H1 (cell line): ENCODE data around the gene SIX6. TPM values are rescaled to one million over a fixed set of nuclear protein-coding genes. Genes with fewer than 3 reads are reported as not detected.

Experiments used
- CTCF ChIA-PET: fragments of 300-600 bp; sonication (Branson Sonifier 250); formaldehyde crosslinking; loops from one replicate; lab custom pipeline; 2021; ENCODE audit not compliant: partially characterized antibody; lab: Charles Lee
- POLR2A ChIA-PET: fragments of 300-600 bp; sonication (Branson Sonifier 250); formaldehyde crosslinking; loops from one replicate; lab custom pipeline; 2021; ENCODE audit warnings: inconsistent platforms; ENCODE audit not compliant: partially characterized antibody; lab: Charles Lee
- DNase-seq, 2 experiments: peaks; one replicate each; pipeline versions ENCODE4 v3.0.0 to v3.0.0-alpha.2; 2010 to 2022; ENCODE audit warnings: low spot score in 2 of 2, low read depth in 1 of 2, mixed read lengths in 1 of 2
- FAIRE-seq: peaks from 2 replicates; lab custom pipeline; 2011; peaks lifted over from hg19 to GRCh38; lab: Jason Lieb, UNC
- H2AFZ ChIP-seq: 2 replicates; pipeline ENCODE4 v1.8.1; 2012; ENCODE audit warnings: low read length, inconsistent platforms
- H2AK5ac ChIP-seq: 2 replicates; pipeline ENCODE4 v1.6.1; 2013; ENCODE audit warnings: low read depth, low read length
- H2BK120ac ChIP-seq: replicated peaks from 2 replicates; pipeline ENCODE3; 2013; ENCODE audit warnings: low read depth, low read length, inconsistent platforms
- H2BK12ac ChIP-seq: 2 replicates; pipeline ENCODE4 v1.6.1; 2013; ENCODE audit warnings: low read depth, low read length
- H2BK15ac ChIP-seq: 2 replicates; pipeline ENCODE4 v1.6.1; 2013; ENCODE audit warnings: low read length
- H2BK20ac ChIP-seq: 2 replicates; pipeline ENCODE4 v1.6.1; 2013; ENCODE audit warnings: low read length
- H2BK5ac ChIP-seq: 2 replicates; pipeline ENCODE4 v1.6.1; 2013; ENCODE audit warnings: low read depth, low read length
- H3K14ac ChIP-seq: 2 replicates; pipeline ENCODE4 v1.6.1; 2013; ENCODE audit warnings: inconsistent platforms; ENCODE audit not compliant: insufficient read length
- H3K18ac ChIP-seq: 2 replicates; pipeline ENCODE4 v1.6.1; 2013; ENCODE audit warnings: low read length; ENCODE audit errors: extremely low read depth
- H3K23ac ChIP-seq: 2 replicates; pipeline ENCODE4 v1.6.1; 2013; ENCODE audit warnings: inconsistent platforms; ENCODE audit not compliant: insufficient read length
- H3K23me2 ChIP-seq: 2 replicates; pipeline ENCODE4 v1.6.1; 2013; ENCODE audit warnings: low read depth, low read length
- H3K27ac ChIP-seq: 2 replicates; pipeline ENCODE4 v1.6.1; 2011; ENCODE audit warnings: low read depth, low read length, inconsistent platforms
- H3K27me3 ChIP-seq, 4 experiments: replicated peaks in 1 of 4; 1 replicate in 1 of 4; 2 replicates in 3 of 4; pipeline versions ENCODE4 v1.6.1 to v1.8.1; 2011 to 2013; ENCODE audit warnings: low read length in 3 of 4, mild to moderate bottlenecking in 3 of 4, inconsistent platforms in 2 of 4, mixed read lengths in 2 of 4, moderate library complexity in 1 of 4; ENCODE audit not compliant: control insufficient read depth in 3 of 4, insufficient read depth in 3 of 4; ENCODE audit errors: extremely low read depth in 1 of 4
- H3K36me3 ChIP-seq, 4 experiments: 2 replicates each; pipeline versions ENCODE4 v1.6.1 to v1.8.1; 2011 to 2013; ENCODE audit warnings: mild to moderate bottlenecking in 4 of 4, low read length in 3 of 4, moderate library complexity in 2 of 4, control low read depth in 1 of 4, inconsistent platforms in 1 of 4; ENCODE audit not compliant: insufficient read depth in 4 of 4, control insufficient read depth in 2 of 4
- H3K4ac ChIP-seq: replicated peaks from 2 replicates; pipeline ENCODE3; 2013; ENCODE audit warnings: low read length, low read depth, mixed read lengths, inconsistent platforms; ENCODE audit not compliant: insufficient read length
- H3K4me1 ChIP-seq, 4 experiments: replicated peaks in 1 of 4; 1 replicate in 1 of 4; 2 replicates in 3 of 4; pipeline versions ENCODE4 v1.6.1 to v1.8.1; 2011 to 2013; ENCODE audit warnings: low read length in 3 of 4, inconsistent platforms in 2 of 4, mixed read lengths in 1 of 4; ENCODE audit not compliant: insufficient read depth in 4 of 4, control insufficient read depth in 3 of 4
- H3K4me2 ChIP-seq, 2 experiments: 2 replicates each; pipeline versions ENCODE4 v1.6.1 to v1.8.1; 2011 to 2013; ENCODE audit warnings: low read depth in 2 of 2, low read length in 2 of 2, control low read depth in 1 of 2, inconsistent platforms in 1 of 2, mild to moderate bottlenecking in 1 of 2; ENCODE audit not compliant: insufficient read depth in 1 of 2
- H3K4me3 ChIP-seq, 4 experiments: fragments of 200-600, 300-600 bp in 1 of 4; sonication (generic), shearing (Covaris generic), sonication (Bioruptor Twin) in 1 of 4; 2 replicates each; pipeline versions ENCODE4 v1.5.1 to v1.8.1; 2011 to 2016; ENCODE audit warnings: low read length in 4 of 4, low read depth in 3 of 4, control low read depth in 2 of 4, inconsistent platforms in 2 of 4, mild to moderate bottlenecking in 2 of 4, mixed read lengths in 1 of 4, moderate library complexity in 1 of 4; ENCODE audit not compliant: insufficient read depth in 2 of 4; ENCODE audit errors: extremely low read depth in 1 of 4
- H3K56ac ChIP-seq: replicated peaks from 2 replicates; pipeline ENCODE3; 2013; ENCODE audit warnings: low read depth, mild to moderate bottlenecking, mixed read lengths, low read length, inconsistent platforms; ENCODE audit not compliant: insufficient read length
- H3K79me1 ChIP-seq: 2 replicates; pipeline ENCODE4 v1.6.1; 2013; ENCODE audit warnings: low read depth, low read length, control low read depth
- H3K79me2 ChIP-seq, 2 experiments: 2 replicates each; pipeline versions ENCODE4 v1.6.1 to v1.8.1; 2012 to 2013; ENCODE audit warnings: low read length in 2 of 2, mild to moderate bottlenecking in 2 of 2, inconsistent platforms in 1 of 2; ENCODE audit not compliant: insufficient read depth in 2 of 2, control insufficient read depth in 1 of 2
- H3K9ac ChIP-seq, 4 experiments: replicated peaks in 1 of 4; 1 replicate in 1 of 4; 2 replicates in 3 of 4; pipeline versions ENCODE4 v1.6.1 to v1.8.1; 2011 to 2013; ENCODE audit warnings: low read depth in 3 of 4, low read length in 3 of 4, control low read depth in 2 of 4, mild to moderate bottlenecking in 2 of 4, moderate library complexity in 2 of 4, inconsistent platforms in 1 of 4; ENCODE audit errors: extremely low read depth in 1 of 4
- H3K9me3 ChIP-seq, 2 experiments: 2 replicates each; pipeline versions ENCODE4 v1.6.1 to v1.8.1; 2012 to 2013; ENCODE audit warnings: mild to moderate bottlenecking in 2 of 2, moderate library complexity in 2 of 2, control low read depth in 1 of 2, inconsistent platforms in 1 of 2, low read depth in 1 of 2, low read length in 1 of 2, mixed read lengths in 1 of 2; ENCODE audit not compliant: insufficient read depth in 2 of 2
- H4K20me1 ChIP-seq, 2 experiments: replicated peaks in 1 of 2; 2 replicates each; pipeline versions ENCODE3 to v1.8.1; 2011 to 2013; ENCODE audit warnings: inconsistent platforms in 2 of 2, low read length in 2 of 2, mild to moderate bottlenecking in 1 of 2; ENCODE audit not compliant: insufficient read depth in 2 of 2, control insufficient read depth in 1 of 2
- H4K5ac ChIP-seq: 2 replicates; pipeline ENCODE4 v1.6.1; 2013; ENCODE audit warnings: low read length, low read depth, mixed read lengths, inconsistent platforms; ENCODE audit not compliant: insufficient read length
- H4K8ac ChIP-seq: 2 replicates; pipeline ENCODE4 v1.8.0; 2013; ENCODE audit warnings: mild to moderate bottlenecking, moderate library complexity, low read length, inconsistent platforms; ENCODE audit not compliant: insufficient read depth; ENCODE audit errors: extremely low read depth
- H4K91ac ChIP-seq: replicated peaks from 2 replicates; pipeline ENCODE3; 2013; ENCODE audit warnings: low read length, mixed read lengths, inconsistent platforms; ENCODE audit not compliant: insufficient read length
- CBX8 ChIP-seq: fragments of 300-800, 300-1000 bp; sonication (generic); IDR thresholded peaks from 2 replicates; pipeline ENCODE4 v1.7.1; 2016; ENCODE audit warnings: low read depth, low read length, borderline replicate concordance
- CTBP2 ChIP-seq: IDR thresholded peaks from 2 replicates; pipeline ENCODE4 v1.7.0; 2011; ENCODE audit warnings: borderline replicate concordance, mild to moderate bottlenecking, moderate library complexity, mixed read lengths, low read length; ENCODE audit not compliant: insufficient read depth, insufficient read length
- KDM4A ChIP-seq: IDR thresholded peaks from one replicate; pipeline ENCODE4 v1.7.1; 2012; ENCODE audit warnings: low read depth, mild to moderate bottlenecking, moderate library complexity, low read length, inconsistent platforms; ENCODE audit not compliant: severe bottlenecking
- PHF8 ChIP-seq: fragments of 200-600 bp; sonication (generic); conservative IDR thresholded peaks from 2 replicates; pipeline ENCODE4 v1.7.1; 2012; ENCODE audit warnings: low read depth, mild to moderate bottlenecking, inconsistent platforms, low read length, moderate library complexity
- RBBP5 ChIP-seq: IDR thresholded peaks from 2 replicates; pipeline ENCODE4 v1.7.1; 2012; ENCODE audit warnings: low read depth, mild to moderate bottlenecking, inconsistent platforms, low read length, moderate library complexity, borderline replicate concordance
- RNF2 ChIP-seq: fragments of 200-900, 300-1000 bp; sonication (generic); IDR thresholded peaks from 2 replicates; pipeline ENCODE4 v1.7.1; 2016; ENCODE audit warnings: borderline replicate concordance, low read depth, mild to moderate bottlenecking, antibody characterized with exemption, low read length; ENCODE audit not compliant: poor library complexity, severe bottlenecking; ENCODE audit errors: missing control alignments
- SAP30 ChIP-seq: fragments of 300-600 bp; sonication (generic); IDR thresholded peaks from 2 replicates; pipeline ENCODE4 v1.7.1; 2012; ENCODE audit warnings: low read length, moderate library complexity, mild to moderate bottlenecking, inconsistent platforms; ENCODE audit not compliant: insufficient read depth, insufficient replicate concordance
- SIN3A ChIP-seq, 2 experiments: IDR thresholded peaks in 1 of 2; conservative IDR thresholded peaks in 1 of 2; 2 replicates each; pipeline ENCODE4 v1.6.1; 2011 to 2012; ENCODE audit warnings: low read length in 2 of 2, improper control_type of control experiment in 1 of 2, low read depth in 1 of 2, mild to moderate bottlenecking in 1 of 2
- SIRT6 ChIP-seq: IDR thresholded peaks from one replicate; pipeline ENCODE4 v1.7.1; 2012; ENCODE audit warnings: low read length, inconsistent platforms
- SP2 ChIP-seq: IDR thresholded peaks from 2 replicates; pipeline ENCODE4 v1.6.1; 2012; ENCODE audit warnings: mild to moderate bottlenecking, low read length, inconsistent platforms
- WGBS, 2 experiments: shearing (Covaris generic) in 1 of 2; methylation state at CpG; one replicate each; pipeline versions ENCODE4 v1.1.6 to v1.1.7; 2013 to 2015; ENCODE audit warnings: low lambda C conversion rate in 2 of 2, mixed read lengths in 2 of 2, inconsistent platforms in 1 of 2, low coverage in 1 of 2, missing lambda C conversion rate in 1 of 2; ENCODE audit not compliant: insufficient replicate concordance in 2 of 2, insufficient coverage in 1 of 2, insufficient read length in 1 of 2; ENCODE audit errors: extremely low coverage in 1 of 2, missing lambda C conversion rate in 1 of 2; 5-methylcytosine and 5-hydroxymethylcytosine counted together
- polyA plus RNA-seq, 7 experiments: library from polyadenylated mRNA; depleted of rRNA in 3 of 7; stranded (reverse) in 5 of 7; unstranded in 2 of 7; fragments of >200 nt in 5 of 7; fragments of 200-250 nt in 2 of 7; gene quantifications; 1 replicate in 5 of 7; 2 replicates in 1 of 7; 4 replicates in 1 of 7; pipeline versions ENCODE4 v1.2.1 to v1.2.3, GENCODE V29; 2011 to 2013; ENCODE audit warnings: missing spikeins in 2 of 7, mixed read lengths in 2 of 7
- total RNA-seq: library from RNA; stranded (reverse); fragmentation: NEBNext Ultra II Directional; extraction: Animal tissue kit (Norgen Biotek cat#: 25700); gene quantifications from 2 replicates; pipeline ENCODE4 v1.2.1, GENCODE V29; 2021

Gene SIX6
- total and polyA plus RNA-seq, 2 of the 8 experiments (the other 6 are each of a cell fraction or from before 2014, with no cell fraction given), result 0.03 TPM; not detected in 1

- Histone ChIP-seq H3K4me3 (peak overlapping the region; percentile 8 to 47 (median 30); a peak in 7 of 8 replicates), H3K4me2 (peak overlapping the region; percentile 67 to 78)
- no peak for FAIRE-seq
These were observed 2.4 kb upstream of the SIX6 start for GRCh38 chr14:60506462-60506984.

More at GRCh38 chr14:60506462-60506984, 2.4 kb upstream of the SIX6 start:
- ChIA-PET POLR2A (interaction anchor here (1.3 to 1.5 kb wide), 2 partner anchors 10 to 258 kb away, joined by 3 to 5 read pairs; partner anchors contain the start of gene PPM1A), CTCF (interaction anchor here (0.6 to 2.3 kb wide), 9 partner anchors 9 to 179 kb away, joined by 3 to 8 read pairs (median 4); no protein-coding TSS in a partner anchor)
- TF ChIP-seq PHF8 (no peak), SAP30 (no peak), CTBP2 (no peak), SIN3A (conservative IDR thresholded peaks at IDR 0.05 in 1 of 2, IDR thresholded peaks at IDR 0.05 in 1 of 2; ENCODE audit: low read depth in 1 of 2, low read length in 2 of 2) (no peak), SIRT6 (no peak), RBBP5 (no peak), SP2 (no peak), RNF2 (peak; percentile 44), KDM4A (no peak), CBX8 (peak; percentile 73; the same call in 1 of the 2 replicates)
- no peak overlapping the region; the same call in 1 of the 2 replicates for H2BK5ac ChIP-seq
- no peak overlapping the region for H3K9ac ChIP-seq
- H4K20me1 ChIP-seq, result peaks cover 0 to 20% of the 10 kb centered on the region in 2 experiments
- WGBS, 2 experiments, result 3% methylated on average over 17 of the region's 17 CpGs; no CpG with 5 or more reads in 1 of the 2 experiments
- DNase-seq, result peak in 1 of 2 experiments; percentile 53
- H3K27ac ChIP-seq, result no peak overlapping the region
- peaks cover 62 to 81% (median 72%) of the 10 kb centered on the region in 4 experiments for H3K27me3 ChIP-seq
- H2BK12ac ChIP-seq, result no peak overlapping the region; the same call in none of the 2 replicates
- no peak overlapping the region for H3K18ac ChIP-seq
- no peak overlapping the region for H2AFZ ChIP-seq
- no peak overlapping the region for H2AK5ac ChIP-seq
- no peaks in the 10 kb centered on the region for H3K79me1 ChIP-seq
- no peak overlapping the region for H4K91ac ChIP-seq
- H2BK20ac ChIP-seq, result no peak overlapping the region
- H3K23me2 ChIP-seq, result peaks cover 7% of the 10 kb centered on the region; the same call in 1 of the 2 replicates
- H3K36me3 ChIP-seq, result peaks cover 0 to 8% (median 0%) of the 10 kb centered on the region in 4 experiments; a peak in 1 of 8 replicates
- no peaks in the 10 kb centered on the region for H3K9me3 ChIP-seq
- no peak overlapping the region for H3K14ac ChIP-seq
- no peak overlapping the region; the same call in 1 of the 2 replicates for H2BK15ac ChIP-seq
- peaks cover 17 to 39% (median 22%) of the 10 kb centered on the region in 4 experiments for H3K4me1 ChIP-seq
- H3K56ac ChIP-seq, result no peak overlapping the region
- H2BK120ac ChIP-seq, result no peak overlapping the region
- H4K8ac ChIP-seq, result no peak overlapping the region
- no peaks in the 10 kb centered on the region for H3K79me2 ChIP-seq
- no peak overlapping the region for H3K4ac ChIP-seq
- H3K23ac ChIP-seq, result no peak overlapping the region
- no peak overlapping the region for H4K5ac ChIP-seq
